Measurements from ENCODE around the gene BRF1. TPM values are rescaled to one million over a fixed set of nuclear protein-coding genes. Genes with fewer than 3 reads are reported as not detected.

Gene BRF1
- total RNA-seq, 1 donor from 2014 or later, result 16.9 TPM

- no peaks in the 10 kb centered on the region for H3K9me3 Mint-ChIP-seq
- Histone ChIP-seq H3K9me3 (ENCODE audit: low read depth) (no peaks in the 10 kb centered on the region), H3K27me3 (no peaks in the 10 kb centered on the region), H3K4me2 (no peak overlapping the region), H3K27ac (no peak overlapping the region), H3K36me3 (no peaks in the 10 kb centered on the region), H3K79me2 (ENCODE audit: low read depth) (peaks cover 10% of the 10 kb centered on the region), H4K20me1 (ENCODE audit: low read depth) (peaks cover 6% of the 10 kb centered on the region), H2AFZ (replicated peaks) (no peak overlapping the region), H3K4me3 (no peak overlapping the region), H3K9ac (no peak overlapping the region), H3K4me1 (no peaks in the 10 kb centered on the region), H3F3A (ENCODE audit: low read depth) (no peaks in the 10 kb centered on the region)
- H3K27me3 Mint-ChIP-seq (ENCODE audit: insufficient read depth, low read depth), result no peaks in the 10 kb centered on the region
- H3K27ac Mint-ChIP-seq, result peak overlapping the region; percentile 90
- H3K4me3 Mint-ChIP-seq, result no peak overlapping the region
- DNase-seq (ENCODE audit: low spot score), result no peak
- TF ChIP-seq EZH2phosphoT487 (IDR thresholded peaks at IDR 0.05) (no peak), CTCF (IDR thresholded peaks at IDR 0.05) (no peak), EZH2 (IDR thresholded peaks at IDR 0.05) (no peak)
- H3K4me1 Mint-ChIP-seq, result peaks cover 18% of the 10 kb centered on the region
- no peaks in the 10 kb centered on the region for H3K36me3 Mint-ChIP-seq
Observed at GRCh38 chr14:105275267-105275946, 25.4 kb downstream of the BRF1 start.

GRCh38 chr14:105274637-105275036 is 26.2 kb downstream of the BRF1 start:
- Histone ChIP-seq H2AFZ (replicated peaks) (no peak overlapping the region), H3K9ac (no peak overlapping the region), H3K79me2 (ENCODE audit: low read depth) (peaks cover 10% of the 10 kb centered on the region), H3F3A (ENCODE audit: low read depth) (no peaks in the 10 kb centered on the region), H3K27me3 (no peaks in the 10 kb centered on the region), H3K4me3 (no peak overlapping the region), H3K4me2 (no peak overlapping the region), H3K4me1 (no peaks in the 10 kb centered on the region), H3K9me3 (ENCODE audit: low read depth) (no peaks in the 10 kb centered on the region), H3K36me3 (no peaks in the 10 kb centered on the region), H3K27ac (no peak overlapping the region), H4K20me1 (ENCODE audit: low read depth) (peaks cover 8% of the 10 kb centered on the region)
- Mint-ChIP-seq H3K27me3 (ENCODE audit: insufficient read depth, low read depth) (peaks cover under 1% of the 10 kb centered on the region), H3K4me3 (no peak overlapping the region), H3K36me3 (no peaks in the 10 kb centered on the region), H3K9me3 (no peaks in the 10 kb centered on the region), H3K4me1 (peaks cover 15% of the 10 kb centered on the region), H3K27ac (no peak overlapping the region)
- TF ChIP-seq EZH2phosphoT487 (IDR thresholded peaks at IDR 0.05) (no peak), CTCF (IDR thresholded peaks at IDR 0.05) (no peak), EZH2 (IDR thresholded peaks at IDR 0.05) (no peak)
- no peak for DNase-seq (ENCODE audit: low spot score)

- Histone ChIP-seq H3K79me2 (ENCODE audit: low read depth) (no peaks in the 10 kb centered on the region), H3K9me3 (ENCODE audit: low read depth) (no peaks in the 10 kb centered on the region), H3K4me2 (no peak overlapping the region), H3K27me3 (no peaks in the 10 kb centered on the region), H2AFZ (replicated peaks) (no peak overlapping the region), H3K36me3 (no peaks in the 10 kb centered on the region), H3K4me3 (no peak overlapping the region), H3F3A (ENCODE audit: low read depth) (no peaks in the 10 kb centered on the region), H3K9ac (no peak overlapping the region), H3K4me1 (no peaks in the 10 kb centered on the region), H4K20me1 (ENCODE audit: low read depth) (peaks cover 8% of the 10 kb centered on the region), H3K27ac (no peak overlapping the region)
- Mint-ChIP-seq H3K4me1 (peaks cover 15% of the 10 kb centered on the region), H3K27ac (no peak overlapping the region), H3K4me3 (no peak overlapping the region), H3K9me3 (no peaks in the 10 kb centered on the region), H3K36me3 (peaks cover 2% of the 10 kb centered on the region), H3K27me3 (ENCODE audit: insufficient read depth, low read depth) (peaks cover 3% of the 10 kb centered on the region)
- no peak for DNase-seq (ENCODE audit: low spot score)
- no peak for TF ChIP-seq CTCF (IDR thresholded peaks at IDR 0.05)
- TF ChIP-seq EZH2 (IDR thresholded peaks at IDR 0.05), result no peak
- no peak for TF ChIP-seq EZH2phosphoT487 (IDR thresholded peaks at IDR 0.05)
Observed at GRCh38 chr14:105273062-105273461, 27.7 kb downstream of the BRF1 start.
